Peyer's patch (tissue), 4 donors: ENCODE measurements around the gene SACM1L. TPM values are rescaled to one million over a fixed set of nuclear protein-coding genes. Genes with fewer than 3 reads are reported as not detected.

Experiments used
- DNase-seq, 3 donors: peaks; one replicate each; pipeline ENCODE4 v3.0.0-alpha.2; 2017 to 2019
- H3K27ac ChIP-seq, 4 donors: fragments of 200-600 bp; sonication (generic); one replicate each; pipeline ENCODE4 v1.5.1; 2016 to 2019
- H3K27me3 ChIP-seq, 2 donors: fragments of 200-600 bp; sonication (generic); one replicate each; pipeline ENCODE4 v1.5.1; 2019
- H3K36me3 ChIP-seq, 3 donors: fragments of 200-600 bp; sonication (generic); one replicate each; pipeline ENCODE4 v1.5.1; 2016 to 2019
- H3K4me1 ChIP-seq, 4 donors: fragments of 200-600 bp; sonication (generic); one replicate each; pipeline ENCODE4 v1.5.1; 2016 to 2019
- H3K4me3 ChIP-seq, 4 donors: fragments of 200-600 bp; sonication (generic); 1 replicate in 3 of 4; 2 replicates in 1 of 4; pipeline ENCODE4 v1.5.1; 2016 to 2019; ENCODE audit warnings: mild to moderate bottlenecking in 1 of 4
- H3K9me3 ChIP-seq, 4 donors: fragments of 200-600 bp; sonication (generic); one replicate each; pipeline ENCODE4 v1.5.1; 2016 to 2019; ENCODE audit warnings: mild to moderate bottlenecking in 1 of 4
- POLR2A ChIP-seq, 2 donors: fragments of 450-650 bp; IDR thresholded peaks; one replicate each; pipeline ENCODE4 v1.5.1; 2017; ENCODE audit warnings: antibody characterized with exemption in 2 of 2, mild to moderate bottlenecking in 2 of 2, moderate library complexity in 2 of 2
- total RNA-seq, 4 donors: library from RNA; depleted of rRNA; stranded (reverse); fragments of >200 nt; gene quantifications; one replicate each; pipeline ENCODE4 v1.1.0, GENCODE V29; 2016
- TF ChIP-seq, protein P1 (sequence below), 6 experiments: fragments of 450-650 bp in 4 of 6; fragments of 200-600 bp in 2 of 6; sonication (generic) in 1 of 6; IDR thresholded peaks; one replicate each; pipeline ENCODE4 v1.5.1; 2017 to 2019; ENCODE audit warnings: antibody characterized with exemption in 6 of 6, mild to moderate bottlenecking in 3 of 6, moderate library complexity in 1 of 6

The SACM1L gene
- total RNA-seq, 4 donors from 2014 or later, result 42.0 to 79.2 (median 59.2) TPM

DNA sequence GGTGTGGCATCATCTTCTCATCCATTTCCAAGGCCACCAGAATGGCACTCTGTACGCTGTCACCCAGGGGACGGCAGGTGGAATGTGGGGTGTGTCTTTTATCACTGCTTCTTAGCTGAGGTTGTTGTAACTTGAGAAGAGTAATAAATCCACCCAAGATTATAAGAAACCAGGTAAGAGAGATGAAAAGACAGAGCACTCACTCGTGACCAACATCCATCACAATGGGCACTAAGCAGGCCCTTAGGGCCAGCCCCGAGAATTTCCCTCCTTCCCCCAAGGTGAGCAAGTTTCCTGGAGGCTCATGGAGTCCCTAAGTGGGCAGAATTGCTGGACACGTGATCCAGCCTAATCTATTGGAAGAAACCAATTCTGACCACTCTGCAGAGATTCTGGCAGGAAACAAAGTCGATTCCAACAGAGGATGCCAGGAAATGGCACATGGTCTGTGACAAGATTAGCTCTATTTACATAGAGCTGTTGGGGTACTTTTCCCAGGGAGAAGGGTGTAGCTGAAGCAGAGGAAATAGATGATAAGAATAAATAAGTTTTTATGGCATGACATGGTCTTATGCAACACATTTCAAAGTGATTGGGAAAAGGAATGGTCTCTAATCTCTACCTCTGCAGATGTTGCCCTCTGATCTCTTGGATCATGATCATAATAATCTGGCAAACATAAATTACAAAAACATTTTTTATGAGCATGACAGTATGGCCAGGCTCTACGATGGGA, 84.7 kb downstream of the SACM1L start:
- Histone ChIP-seq H3K27me3 (no peaks in the 10 kb centered on the region), H3K9me3 (no peaks in the 10 kb centered on the region), H3K36me3 (no peaks in the 10 kb centered on the region), H3K4me3 (no peak overlapping the region), H3K27ac (peak overlapping the region in 3 of 4 donors; percentile 18 to 81 (median 78)), H3K4me1 (peaks cover 0 to 45% (median 0%) of the 10 kb centered on the region in 4 donors)
- TF ChIP-seq POLR2A (IDR thresholded peaks at IDR 0.05), result no peak
- TF ChIP-seq, protein P1, sequence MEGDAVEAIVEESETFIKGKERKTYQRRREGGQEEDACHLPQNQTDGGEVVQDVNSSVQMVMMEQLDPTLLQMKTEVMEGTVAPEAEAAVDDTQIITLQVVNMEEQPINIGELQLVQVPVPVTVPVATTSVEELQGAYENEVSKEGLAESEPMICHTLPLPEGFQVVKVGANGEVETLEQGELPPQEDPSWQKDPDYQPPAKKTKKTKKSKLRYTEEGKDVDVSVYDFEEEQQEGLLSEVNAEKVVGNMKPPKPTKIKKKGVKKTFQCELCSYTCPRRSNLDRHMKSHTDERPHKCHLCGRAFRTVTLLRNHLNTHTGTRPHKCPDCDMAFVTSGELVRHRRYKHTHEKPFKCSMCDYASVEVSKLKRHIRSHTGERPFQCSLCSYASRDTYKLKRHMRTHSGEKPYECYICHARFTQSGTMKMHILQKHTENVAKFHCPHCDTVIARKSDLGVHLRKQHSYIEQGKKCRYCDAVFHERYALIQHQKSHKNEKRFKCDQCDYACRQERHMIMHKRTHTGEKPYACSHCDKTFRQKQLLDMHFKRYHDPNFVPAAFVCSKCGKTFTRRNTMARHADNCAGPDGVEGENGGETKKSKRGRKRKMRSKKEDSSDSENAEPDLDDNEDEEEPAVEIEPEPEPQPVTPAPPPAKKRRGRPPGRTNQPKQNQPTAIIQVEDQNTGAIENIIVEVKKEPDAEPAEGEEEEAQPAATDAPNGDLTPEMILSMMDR (IDR thresholded peaks at IDR 0.05), result no peak
- DNase-seq, result peak in 2 of 3 donors; percentile 61 to 75

DNA sequence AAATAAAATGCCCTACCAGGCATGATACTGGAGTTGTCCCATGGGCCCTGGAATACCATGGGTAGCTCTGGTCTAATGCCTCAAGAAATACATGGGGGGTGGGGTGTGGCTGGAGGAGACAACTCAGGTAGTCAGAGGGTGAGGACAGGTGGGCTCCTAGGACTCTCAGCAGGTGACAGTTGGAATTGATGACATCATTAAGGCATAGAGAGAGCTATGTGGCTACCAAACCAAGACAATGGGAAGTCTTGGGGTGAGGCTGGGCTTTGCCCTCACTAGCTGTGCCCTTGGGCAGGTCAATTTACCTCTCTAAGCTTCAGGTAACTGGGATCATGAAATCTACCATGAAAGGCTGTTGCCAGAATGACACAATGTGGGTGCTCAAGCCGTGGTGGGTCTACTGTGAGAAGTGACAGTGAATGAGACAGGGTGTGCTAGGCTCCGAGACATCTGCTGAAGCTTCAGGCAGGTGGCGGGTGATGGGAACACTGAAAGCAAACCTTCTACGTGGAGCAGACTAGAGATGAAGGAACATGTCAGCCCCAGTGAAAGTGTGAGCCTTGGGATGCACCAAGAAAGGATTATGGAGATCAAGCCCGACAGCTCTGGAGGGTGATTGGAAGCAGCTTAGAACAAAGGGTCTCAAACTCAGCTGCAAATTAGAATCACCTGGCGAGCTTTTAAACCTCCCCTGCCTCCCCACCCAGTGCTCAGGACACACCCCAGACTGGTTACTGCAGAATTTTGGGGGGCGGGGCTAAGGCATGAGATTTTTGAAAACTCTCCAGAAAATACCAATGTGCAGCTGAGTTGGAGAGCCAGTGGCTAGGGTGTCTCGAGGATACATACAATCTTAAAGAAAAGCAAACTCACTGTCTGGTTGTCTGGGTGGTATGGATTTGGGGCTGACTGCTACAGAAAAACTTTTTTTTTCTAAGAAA, 85.7 kb downstream of the SACM1L start:
- H3K9me3 ChIP-seq, result no peaks in the 10 kb centered on the region
- H3K27me3 ChIP-seq, result no peaks in the 10 kb centered on the region
- peaks cover 0 to 52% (median 0%) of the 10 kb centered on the region in 4 donors for H3K4me1 ChIP-seq
- H3K36me3 ChIP-seq, result no peaks in the 10 kb centered on the region
- TF ChIP-seq, protein P1 (IDR thresholded peaks at IDR 0.05), result no peak
- no peak for TF ChIP-seq POLR2A (IDR thresholded peaks at IDR 0.05)
- H3K4me3 ChIP-seq, result no peak overlapping the region
- DNase-seq, result peak in 1 of 3 donors; percentile 38
- peak overlapping the region in 2 of 4 donors; percentile 78 to 81 for H3K27ac ChIP-seq

DNA sequence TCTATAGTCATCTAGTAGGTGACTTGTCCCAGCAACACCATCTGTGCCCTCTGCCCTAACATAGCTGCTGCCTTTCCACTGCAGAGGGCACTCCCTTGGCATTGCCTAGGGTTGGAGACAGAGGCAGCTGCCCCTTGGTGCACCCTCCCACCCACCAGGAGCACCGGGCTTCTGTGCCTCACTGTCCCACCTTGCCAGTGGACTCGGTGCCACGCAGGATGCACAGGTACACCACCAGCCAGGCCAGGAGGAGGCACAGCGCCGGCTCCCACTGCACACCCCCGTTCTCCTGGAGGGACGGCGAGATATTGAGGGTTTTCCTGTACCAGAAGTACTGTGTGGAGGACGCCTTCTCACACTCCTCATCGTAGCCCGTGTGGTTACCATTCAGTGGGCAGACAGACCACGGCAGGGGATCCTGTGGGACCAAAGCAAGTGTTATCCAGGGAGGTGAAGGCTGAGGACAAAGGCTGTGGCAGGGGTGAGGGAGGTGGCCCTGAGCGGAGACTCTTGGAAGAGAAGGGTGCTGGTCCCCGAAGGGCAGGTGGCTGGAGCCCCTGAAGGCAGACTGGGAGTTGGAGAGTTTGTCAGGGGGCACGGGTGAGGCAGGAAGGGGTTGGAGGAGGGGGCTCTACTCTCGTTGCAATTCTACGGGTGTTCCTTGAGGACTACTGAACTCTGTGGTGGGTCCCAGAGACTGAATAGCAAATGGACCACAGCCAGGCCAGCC, 86.5 kb downstream of the SACM1L start:
- no peak overlapping the region for H3K4me3 ChIP-seq
- peak in 2 of 3 donors; percentile 44 to 48 for DNase-seq
- no peaks in the 10 kb centered on the region for H3K9me3 ChIP-seq
- H3K36me3 ChIP-seq, result no peaks in the 10 kb centered on the region
- TF ChIP-seq POLR2A (IDR thresholded peaks at IDR 0.05), result no peak
- TF ChIP-seq, protein P1 (IDR thresholded peaks at IDR 0.05), result no peak
- H3K4me1 ChIP-seq, result peaks cover 0 to 55% (median 0%) of the 10 kb centered on the region in 4 donors
- no peaks in the 10 kb centered on the region for H3K27me3 ChIP-seq
- peak overlapping the region in 3 of 4 donors; percentile 36 to 81 (median 73) for H3K27ac ChIP-seq

DNA sequence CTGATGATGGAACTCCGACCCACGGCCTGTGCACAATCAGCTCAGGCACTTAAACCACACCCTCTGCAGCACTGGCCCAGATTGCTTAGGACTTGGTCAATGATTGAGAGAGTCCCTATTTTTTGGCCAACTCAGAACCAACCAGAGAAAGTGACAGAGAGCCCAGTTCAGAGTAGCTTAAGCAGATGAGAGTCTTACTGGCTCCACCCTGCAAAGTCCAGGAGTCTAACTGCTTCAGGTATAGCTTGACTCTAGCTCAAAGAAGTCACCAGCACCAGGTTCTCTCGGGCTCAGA, 87.1 kb downstream of the SACM1L start:
- H3K36me3 ChIP-seq, result no peaks in the 10 kb centered on the region
- DNase-seq, result peak in 2 of 3 donors; percentile 69 to 79
- peaks cover 0 to 55% (median 0%) of the 10 kb centered on the region in 4 donors for H3K4me1 ChIP-seq
- H3K27ac ChIP-seq, result peak overlapping the region in 3 of 4 donors; percentile 36 to 81 (median 73)
- no peak overlapping the region for H3K4me3 ChIP-seq
- no peaks in the 10 kb centered on the region for H3K27me3 ChIP-seq
- TF ChIP-seq, protein P1 (IDR thresholded peaks at IDR 0.05), result no peak
- peak in 1 of 2 donors; percentile 31 for TF ChIP-seq POLR2A (IDR thresholded peaks at IDR 0.05)
- H3K9me3 ChIP-seq, result no peaks in the 10 kb centered on the region

DNA sequence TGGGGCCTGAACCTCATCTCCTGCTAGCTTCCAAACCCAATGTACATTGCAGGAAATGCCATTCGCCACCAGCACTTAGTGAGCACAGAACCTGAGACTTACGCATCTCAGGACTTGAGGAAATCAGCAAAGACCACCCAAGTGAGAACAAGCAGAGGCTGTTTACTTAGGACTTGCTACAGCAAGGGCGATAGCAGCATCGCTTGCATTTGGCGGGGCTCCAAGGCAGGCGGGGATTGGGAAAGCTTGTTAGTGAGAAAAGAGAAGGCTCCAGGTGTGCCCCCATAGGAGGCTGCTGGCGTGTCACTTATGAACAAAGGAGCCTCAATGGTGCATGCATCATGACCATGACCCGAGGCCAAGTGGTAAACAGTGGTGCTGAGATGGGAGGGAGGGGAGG, 87.4 kb downstream of the SACM1L start:
- Histone ChIP-seq H3K4me3 (no peak overlapping the region), H3K27ac (peak overlapping the region in 3 of 4 donors; percentile 32 to 81 (median 73)), H3K9me3 (no peaks in the 10 kb centered on the region), H3K36me3 (no peaks in the 10 kb centered on the region), H3K27me3 (no peaks in the 10 kb centered on the region), H3K4me1 (peaks cover 0 to 55% (median 0%) of the 10 kb centered on the region in 4 donors)
- peak in 2 of 3 donors; percentile 47 to 59 for DNase-seq
- TF ChIP-seq, protein P1 (IDR thresholded peaks at IDR 0.05), result no peak
- no peak for TF ChIP-seq POLR2A (IDR thresholded peaks at IDR 0.05)
